IPS-18c (cell line): ENCODE results near the gene LRFN2.

ENCODE experiments used
- H3K4me3 ChIP-seq: 2 replicates; pipeline ENCODE4 v1.7.0; 2013; ENCODE audit warnings: low read depth, mild to moderate bottlenecking, low read length, moderate library complexity; ENCODE audit not compliant: insufficient read depth
- H3K9me3 ChIP-seq: one replicate; pipeline ENCODE4 v1.6.1; 2013; ENCODE audit warnings: mild to moderate bottlenecking, low read length, moderate library complexity; ENCODE audit not compliant: control insufficient read depth, insufficient read depth

Gene LRFN2

DNA sequence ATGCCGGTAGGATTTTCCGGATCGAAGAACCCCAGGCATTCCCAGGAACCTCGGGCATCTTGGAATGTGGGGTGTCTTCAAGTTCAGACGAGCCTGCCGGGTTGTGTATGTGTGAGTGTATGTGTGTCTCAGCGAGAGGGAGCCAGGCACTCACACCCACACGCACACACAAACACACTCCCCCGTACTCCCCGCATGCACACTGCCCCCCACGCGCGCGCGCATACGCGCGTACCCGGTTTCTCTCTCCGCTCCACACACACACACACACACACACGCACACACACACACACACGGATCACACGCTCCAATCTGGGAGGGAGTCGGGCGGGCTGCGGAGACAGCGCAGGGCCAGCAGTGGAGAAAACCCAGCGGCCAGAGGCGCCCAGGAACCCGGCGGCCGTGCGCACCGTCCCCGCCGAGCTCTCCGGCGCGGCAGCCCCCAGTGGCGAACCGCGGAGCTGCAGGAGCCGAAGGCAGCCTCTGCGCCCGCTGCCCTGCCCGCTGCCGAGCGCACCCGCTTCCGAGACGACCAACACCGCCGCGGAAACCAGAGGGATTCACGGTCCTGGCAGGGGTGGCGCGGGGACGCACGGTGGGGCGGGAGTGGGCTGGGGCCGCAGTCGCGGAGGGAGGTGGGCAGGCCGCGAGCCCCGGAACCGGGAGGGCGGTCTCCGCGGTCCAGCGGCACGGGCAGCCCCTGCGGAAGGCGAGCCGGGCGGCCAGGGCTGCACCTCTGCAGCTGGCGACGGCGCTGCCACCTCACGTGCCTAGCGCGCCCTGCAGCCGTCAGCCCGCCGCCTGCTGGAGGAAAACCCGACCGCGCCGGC is at the start of gene LRFN2:
TSS of gene LRFN2 (minus strand) at position 125 of the 830 bp plus-strand sequence.
- H3K9me3 ChIP-seq, result peaks cover 3% of the 10 kb centered on the region
- H3K4me3 ChIP-seq, result peak within 1 kb of the TSS; percentile 63

GRCh38 chr6:40634429-40634828 is 47.3 kb upstream of the LRFN2 start:
- Histone ChIP-seq H3K9me3 (no peaks in the 10 kb centered on the region), H3K4me3 (no peak overlapping the region)

DNA sequence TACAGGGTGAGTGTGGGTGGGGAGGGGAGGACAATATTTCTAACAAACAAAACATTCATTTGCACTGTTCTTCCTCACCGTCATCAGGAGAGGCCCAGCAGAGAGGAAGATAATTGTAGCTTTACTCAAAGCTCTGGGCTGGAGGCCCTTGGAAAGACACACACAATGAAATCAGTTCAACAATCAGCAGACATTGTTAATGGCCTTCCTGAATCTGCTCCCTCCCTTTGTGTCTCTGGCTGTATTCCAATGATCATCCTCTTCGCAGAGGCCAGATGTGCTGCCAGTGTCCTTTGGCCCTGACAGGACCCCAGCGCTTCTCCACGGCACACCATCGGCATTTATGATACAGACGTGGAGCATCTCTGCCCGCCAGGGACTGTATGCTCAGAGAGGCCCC is 44.6 kb upstream of the LRFN2 start:
- Histone ChIP-seq H3K4me3 (no peak overlapping the region), H3K9me3 (no peaks in the 10 kb centered on the region)

GRCh38 chr6:40630488-40630887 is 43.3 kb upstream of the LRFN2 start:
- no peak overlapping the region for H3K4me3 ChIP-seq

GRCh38 chr6:40630051-40630450 is 42.9 kb upstream of the LRFN2 start:
- Histone ChIP-seq H3K4me3 (no peak overlapping the region), H3K9me3 (peaks cover 3% of the 10 kb centered on the region)

More at GRCh38 chr6:40630488-40630887, 43.3 kb upstream of the LRFN2 start:
- H3K9me3 ChIP-seq, result peaks cover 3% of the 10 kb centered on the region

- H3K9me3 ChIP-seq, result peaks cover 3% of the 10 kb centered on the region
- H3K4me3 ChIP-seq, result no peak overlapping the region
Measured at GRCh38 chr6:40629463-40629862, 42.3 kb upstream of the LRFN2 start.

- Histone ChIP-seq H3K4me3 (no peak overlapping the region), H3K9me3 (peaks cover 3% of the 10 kb centered on the region)
Measured at GRCh38 chr6:40627316-40627715, 40.2 kb upstream of the LRFN2 start.

GRCh38 chr6:40626886-40627285 is 39.7 kb upstream of the LRFN2 start:
- peaks cover 3% of the 10 kb centered on the region for H3K9me3 ChIP-seq
- no peak overlapping the region for H3K4me3 ChIP-seq

DNA sequence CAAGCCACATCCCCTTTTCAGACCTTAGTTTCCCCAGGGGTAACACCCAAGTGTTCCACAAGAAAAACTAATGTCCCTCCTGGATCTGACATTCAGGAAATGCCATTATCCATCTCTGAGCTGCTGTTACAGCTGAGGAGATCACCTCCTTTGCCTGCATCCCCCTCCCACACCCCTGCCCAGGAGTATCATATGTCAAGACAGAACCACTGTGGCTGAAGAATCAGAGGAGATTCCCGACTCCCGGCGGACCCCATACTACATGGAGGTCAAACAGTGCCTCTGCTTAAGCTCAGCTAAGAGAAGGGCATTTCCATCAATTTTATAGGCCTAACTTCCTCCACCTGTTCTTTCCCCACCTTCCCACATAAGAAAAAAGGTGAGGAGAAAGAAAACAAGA is 36.8 kb upstream of the LRFN2 start:
- no peak overlapping the region for H3K4me3 ChIP-seq
- peaks cover 3% of the 10 kb centered on the region for H3K9me3 ChIP-seq

DNA sequence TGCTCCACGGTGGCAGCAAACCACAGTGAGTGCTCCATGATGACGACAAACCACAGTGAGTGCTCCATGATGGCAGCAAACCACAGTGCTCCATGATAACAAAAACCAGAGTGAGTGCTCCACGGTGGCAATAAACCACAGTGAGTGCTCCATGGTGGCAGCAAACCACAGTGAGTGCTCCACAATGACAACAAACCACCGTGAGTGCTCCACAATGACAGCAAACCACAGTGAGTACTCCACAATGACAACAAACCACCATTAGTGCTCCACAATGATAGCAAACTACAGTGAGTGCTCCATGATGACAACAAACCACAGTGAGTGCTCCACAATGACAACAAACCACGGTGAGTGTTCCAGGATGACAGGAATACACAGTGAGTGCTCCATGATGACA is 36.0 kb upstream of the LRFN2 start:
- Histone ChIP-seq H3K9me3 (peaks cover 3% of the 10 kb centered on the region), H3K4me3 (no peak overlapping the region)

GRCh38 chr6:40620574-40621240 is 33.5 kb upstream of the LRFN2 start:
- H3K4me3 ChIP-seq, result no peak overlapping the region
- H3K9me3 ChIP-seq, result peaks cover 1% of the 10 kb centered on the region

DNA sequence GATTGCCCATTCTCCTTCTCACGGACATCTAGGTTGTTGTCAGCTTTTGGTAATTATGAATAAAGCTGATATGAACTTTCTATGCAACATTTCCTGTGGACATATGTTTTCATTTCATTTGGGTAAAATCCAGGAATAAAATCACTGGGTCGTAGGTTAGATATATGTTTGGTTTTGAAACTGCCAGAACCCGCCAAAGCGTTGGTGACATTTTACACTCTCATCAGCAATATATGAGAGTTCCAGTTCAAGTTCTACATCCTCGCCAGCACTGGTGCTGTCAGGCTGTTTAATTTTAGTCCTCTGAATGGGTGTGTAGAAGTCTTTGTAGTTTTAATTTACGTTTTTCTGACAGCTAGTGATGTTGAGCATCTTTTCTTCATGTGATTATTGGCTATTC is 27.5 kb upstream of the LRFN2 start:
- H3K4me3 ChIP-seq, result no peak overlapping the region

GRCh38 chr6:40611912-40612311 is 24.7 kb upstream of the LRFN2 start:
- no peak overlapping the region for H3K4me3 ChIP-seq
- no peaks in the 10 kb centered on the region for H3K9me3 ChIP-seq

More for the DNA sequence above, 27.5 kb upstream of the LRFN2 start:
- no peaks in the 10 kb centered on the region for H3K9me3 ChIP-seq

GRCh38 chr6:40611434-40611833 is 24.3 kb upstream of the LRFN2 start:
- Histone ChIP-seq H3K9me3 (no peaks in the 10 kb centered on the region), H3K4me3 (no peak overlapping the region)

GRCh38 chr6:40610229-40610628 is 23.1 kb upstream of the LRFN2 start:
- no peaks in the 10 kb centered on the region for H3K9me3 ChIP-seq
- H3K4me3 ChIP-seq, result no peak overlapping the region

DNA sequence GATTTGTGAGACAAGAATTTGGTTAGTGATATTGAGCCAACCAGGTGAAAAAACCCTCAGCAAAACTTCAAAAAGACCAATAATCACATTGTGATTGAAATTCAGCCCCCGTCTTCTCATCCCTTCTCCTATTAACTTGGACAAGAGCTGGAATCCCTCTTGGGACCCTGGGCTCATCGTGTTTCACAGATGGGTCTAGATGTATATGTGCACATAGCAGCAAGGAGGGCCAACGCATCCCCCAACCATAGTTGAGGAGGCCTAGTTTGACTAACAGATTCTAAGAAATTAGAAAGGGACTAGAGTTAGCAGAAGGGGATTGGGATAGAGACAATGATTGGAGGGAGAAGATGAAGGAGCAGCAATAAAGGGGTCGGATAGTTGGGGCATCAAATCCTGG is 19.8 kb upstream of the LRFN2 start:
- Histone ChIP-seq H3K9me3 (no peaks in the 10 kb centered on the region), H3K4me3 (no peak overlapping the region)

- H3K9me3 ChIP-seq, result no peaks in the 10 kb centered on the region
- H3K4me3 ChIP-seq, result no peak overlapping the region
Measured at GRCh38 chr6:40606526-40606925, 19.4 kb upstream of the LRFN2 start.

DNA sequence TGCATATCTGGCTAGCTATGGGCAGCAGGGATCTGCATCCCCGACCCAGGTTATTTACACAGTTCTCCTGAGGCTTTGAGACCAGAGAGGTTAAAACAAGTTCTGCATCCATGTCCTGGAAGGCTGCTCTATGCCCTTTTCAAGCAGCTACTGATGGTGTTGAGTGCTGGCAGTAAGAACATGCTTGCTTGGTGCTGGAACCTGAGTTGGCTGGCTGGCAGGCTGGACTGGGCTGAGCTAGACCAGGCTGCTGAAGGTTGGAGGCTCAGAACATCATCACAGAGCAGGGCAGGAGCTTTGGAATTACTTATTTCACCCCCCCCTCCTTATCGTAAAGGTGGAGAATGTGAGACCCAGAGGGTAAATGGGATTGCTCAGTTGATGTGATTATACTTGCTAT is 16.9 kb upstream of the LRFN2 start:
- no peaks in the 10 kb centered on the region for H3K9me3 ChIP-seq
- no peak overlapping the region for H3K4me3 ChIP-seq
